Pancreas (tissue), 10 donors: ENCODE results near the gene DUSP28. TPM values are rescaled to one million over a fixed set of nuclear protein-coding genes. Genes with fewer than 3 reads are reported as not detected.

ENCODE experiments used
- ATAC-seq, 4 donors: fragments of 200-7000 bp; cut with Tn5 transposase; one replicate each; pipeline versions ENCODE4 v1.8.0 to v1.9.1; 2020; ENCODE audit warnings: mild to moderate bottlenecking in 4 of 4, moderate library complexity in 4 of 4
- DNase-seq, 6 donors: peaks; one replicate each; pipeline ENCODE4 v3.0.0-alpha.2; 2020
- FAIRE-seq: peaks from 2 replicates; lab custom pipeline; 2012; peaks lifted over from hg19 to GRCh38; lab: Jason Lieb, UNC
- H3K27ac ChIP-seq, 4 donors: fragments of 200-600 bp; sonication (generic); 1 replicate in 3 of 4; 2 replicates in 1 of 4; pipeline versions ENCODE4 v1.5.0 to v1.8.0; 2020
- H3K27me3 ChIP-seq, 4 donors: fragments of 200-600 bp; one replicate each; pipeline ENCODE4 v1.8.0; 2021
- H3K36me3 ChIP-seq, 3 donors: fragments of 200-600 bp; sonication (generic) in 1 of 3; one replicate each; pipeline versions ENCODE4 v1.5.0 to v1.8.0; 2020 to 2021
- H3K4me1 ChIP-seq, 3 donors: fragments of 200-600 bp; one replicate each; pipeline ENCODE4 v1.8.0; 2021
- H3K4me3 ChIP-seq, 4 donors: fragments of 200-600 bp; sonication (generic) in 2 of 4; one replicate each; pipeline versions ENCODE4 v1.5.0 to v1.8.0; 2020 to 2021
- H3K9me3 ChIP-seq, 4 donors: fragments of 200-600 bp; one replicate each; pipeline ENCODE4 v1.8.0; 2021
- WGBS, 2 donors: extraction: QIAGEN DNeasy Blood & Tissue Kit; methylation state at CpG; one replicate each; pipeline ENCODE4 v1.1.7; 2013; 5-methylcytosine and 5-hydroxymethylcytosine counted together
- intact Hi-C, 3 donors: fragments of 100-400 bp; cut with DNase I; formaldehyde crosslinking; loops; one replicate each; pipeline versions ENCODE4 v1.11.1 to v1.14.2; 2022
- polyA plus RNA-seq, 2 donors: library from polyadenylated mRNA; stranded (reverse); fragments of 200-250 nt; gene quantifications; one replicate each; pipeline ENCODE4 v1.2.3, GENCODE V29; 2013
- total RNA-seq, 6 donors: library from RNA; stranded (reverse); fragmentation: NEBNext Ultra II Directional in 4 of 6; extraction: Animal tissue kit (Norgen Biotek cat#: 25700) in 4 of 6; gene quantifications; one replicate each; pipeline versions ENCODE4 v1.2.1 to v1.2.4, GENCODE V29; 2021 to 2023
- TF ChIP-seq, protein P1 (sequence below), 4 donors: fragments of 200-600 bp; sonication (generic) in 3 of 4; IDR thresholded peaks; one replicate each; pipeline versions ENCODE4 v1.5.0 to v1.8.0; 2021; ENCODE audit warnings: antibody characterized with exemption in 4 of 4
- donor health status: healthy with polysubstance abuse.
- donor health status: DM: no; HTN: no; CAD: no; lungs with moderate emphysema.
- donor health status: DM: no; HTN: no; CAD: no.
- donor health status: control.
- donor health status: control.
- donor health status: Bipolar disorder and iron deficiency.
- donor health status: DM: yes; HTN: yes; CAD: no.
- donor health status: DM: no; HTN: no; CAD: no.
- donor health status: DM: no; HTN: no; CAD: no.
- donor health status: DM: yes; HTN: yes; CAD: no.

Gene DUSP28
- total and polyA plus RNA-seq, 8 donors, result 1.6 to 5.0 (median 2.7) TPM

DNA sequence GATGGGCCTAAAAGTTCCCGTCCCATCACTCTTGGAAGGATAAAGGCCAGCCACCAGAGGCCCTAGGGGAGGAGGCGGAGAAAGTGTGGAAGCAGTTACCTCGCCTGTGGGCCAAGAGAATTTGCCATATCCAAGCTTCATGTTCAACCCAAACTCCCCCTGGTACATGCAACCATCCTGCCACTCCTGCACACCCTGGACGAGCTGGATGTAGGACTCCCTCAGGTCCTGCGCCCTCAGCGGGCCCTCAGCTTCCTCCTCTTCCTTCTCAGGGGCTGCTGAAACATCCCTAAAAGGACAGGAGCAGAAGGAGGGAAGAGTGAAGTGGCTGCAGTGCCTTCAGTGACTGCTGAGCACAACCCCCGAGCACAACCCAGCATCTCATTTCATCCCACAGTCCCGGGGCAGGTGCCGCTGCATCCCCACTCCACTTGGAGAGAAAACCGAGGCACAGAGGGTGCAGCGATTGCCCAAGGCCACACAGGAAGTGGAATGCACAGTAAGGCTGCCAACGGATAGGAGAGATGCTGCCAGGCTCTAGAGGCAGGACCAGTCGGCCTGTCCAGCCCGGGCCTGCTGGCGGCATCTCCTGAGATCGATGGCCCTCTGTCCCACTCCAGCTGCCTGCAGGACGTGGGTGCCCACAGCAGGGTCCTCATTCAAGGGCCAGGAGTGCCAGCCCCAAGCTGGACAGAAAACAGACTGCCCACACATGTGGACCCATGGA, 5.2 kb upstream of the DUSP28 start:
- Histone ChIP-seq H3K36me3 (no peaks in the 10 kb centered on the region), H3K4me3 (no peak overlapping the region), H3K9me3 (peaks cover 0 to 2% (median 0%) of the 10 kb centered on the region in 4 donors), H3K4me1 (peaks cover 6 to 13% (median 9%) of the 10 kb centered on the region in 3 donors), H3K27ac (no peak overlapping the region), H3K27me3 (no peaks in the 10 kb centered on the region)
- TF ChIP-seq, protein P1, sequence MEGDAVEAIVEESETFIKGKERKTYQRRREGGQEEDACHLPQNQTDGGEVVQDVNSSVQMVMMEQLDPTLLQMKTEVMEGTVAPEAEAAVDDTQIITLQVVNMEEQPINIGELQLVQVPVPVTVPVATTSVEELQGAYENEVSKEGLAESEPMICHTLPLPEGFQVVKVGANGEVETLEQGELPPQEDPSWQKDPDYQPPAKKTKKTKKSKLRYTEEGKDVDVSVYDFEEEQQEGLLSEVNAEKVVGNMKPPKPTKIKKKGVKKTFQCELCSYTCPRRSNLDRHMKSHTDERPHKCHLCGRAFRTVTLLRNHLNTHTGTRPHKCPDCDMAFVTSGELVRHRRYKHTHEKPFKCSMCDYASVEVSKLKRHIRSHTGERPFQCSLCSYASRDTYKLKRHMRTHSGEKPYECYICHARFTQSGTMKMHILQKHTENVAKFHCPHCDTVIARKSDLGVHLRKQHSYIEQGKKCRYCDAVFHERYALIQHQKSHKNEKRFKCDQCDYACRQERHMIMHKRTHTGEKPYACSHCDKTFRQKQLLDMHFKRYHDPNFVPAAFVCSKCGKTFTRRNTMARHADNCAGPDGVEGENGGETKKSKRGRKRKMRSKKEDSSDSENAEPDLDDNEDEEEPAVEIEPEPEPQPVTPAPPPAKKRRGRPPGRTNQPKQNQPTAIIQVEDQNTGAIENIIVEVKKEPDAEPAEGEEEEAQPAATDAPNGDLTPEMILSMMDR (IDR thresholded peaks at IDR 0.05), result no peak
- intact Hi-C loops, result no loop called here
- WGBS, 2 donors, result 91 to 95% methylated on average over 17 of the region's 17 CpGs
- no peak for ATAC-seq
- FAIRE-seq, result no peak
- peak in 2 of 6 donors; percentile 14 to 16 for DNase-seq

DNA sequence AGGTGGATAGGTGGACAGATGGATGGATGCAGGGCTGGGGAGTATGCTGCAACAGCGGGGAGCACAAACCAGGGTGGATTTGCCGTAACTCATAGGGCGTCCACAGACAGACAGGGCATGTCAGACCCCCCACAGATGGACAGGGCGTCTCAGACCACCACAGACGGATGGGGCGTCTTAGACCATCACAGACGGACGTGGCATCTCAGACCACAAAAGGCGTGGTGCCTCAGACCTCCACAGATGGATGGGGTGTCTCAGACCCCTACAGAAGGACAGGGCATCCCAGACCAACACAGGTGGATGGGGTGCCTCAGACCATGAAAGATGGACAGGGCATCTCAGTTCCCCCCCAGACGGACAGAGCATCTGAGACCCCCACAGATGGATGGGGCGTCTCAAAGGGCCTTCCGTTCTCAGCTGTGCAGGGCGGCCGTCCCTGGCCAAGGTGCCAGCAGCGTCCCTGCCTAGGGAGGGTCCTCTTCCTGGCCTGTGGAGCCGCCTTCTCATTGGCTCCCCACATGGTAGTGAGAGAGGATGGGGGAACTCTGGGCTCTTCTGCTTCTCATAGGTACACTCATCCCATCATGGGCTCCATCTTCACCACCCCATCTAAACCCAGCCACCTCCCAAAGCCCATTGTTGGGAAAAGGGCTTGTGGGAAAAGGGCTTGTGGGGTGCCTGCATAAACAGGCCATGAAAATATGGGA, 4.5 kb upstream of the DUSP28 start:
- Histone ChIP-seq H3K27me3 (no peaks in the 10 kb centered on the region), H3K36me3 (no peaks in the 10 kb centered on the region), H3K4me3 (no peak overlapping the region), H3K9me3 (peaks cover 0 to 2% (median 0%) of the 10 kb centered on the region in 4 donors), H3K27ac (no peak overlapping the region), H3K4me1 (peaks cover 6 to 13% (median 10%) of the 10 kb centered on the region in 3 donors)
- intact Hi-C loops, result no loop called here
- 93 to 95% methylated on average over 16 of the region's 16 CpGs for WGBS, 2 donors
- ATAC-seq (no peak), DNase-seq (peak in 2 of 6 donors; percentile 12 to 22), FAIRE-seq (no peak)
- TF ChIP-seq, protein P1 (IDR thresholded peaks at IDR 0.05), result no peak

DNA sequence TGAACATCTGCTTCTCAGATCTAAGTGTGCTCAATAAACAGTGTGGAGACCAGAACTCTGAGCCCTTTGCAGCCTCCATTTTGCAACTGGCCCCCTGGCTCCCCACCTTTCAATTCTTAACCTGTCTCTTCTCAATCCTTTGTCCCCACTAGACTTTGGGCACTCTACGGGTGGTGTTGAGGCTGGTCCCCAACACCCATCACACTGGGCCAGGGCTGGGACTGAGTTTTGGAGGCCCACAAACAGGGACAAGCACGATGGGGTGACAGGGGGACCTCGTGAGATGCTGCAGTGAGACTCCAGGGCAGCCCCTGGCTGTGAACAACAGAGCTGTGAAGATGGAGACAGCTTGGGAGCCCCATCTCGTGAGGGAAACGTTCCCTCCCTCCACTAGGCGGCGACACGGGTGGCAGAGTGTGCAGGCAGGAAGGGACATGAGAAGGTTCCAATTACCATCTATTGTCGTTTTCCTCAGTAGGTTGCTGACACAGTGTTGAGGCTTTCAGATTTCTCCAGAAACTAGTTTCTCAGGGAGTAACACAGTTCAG, 3.5 kb upstream of the DUSP28 start:
- intact Hi-C loops, result no loop called here
- no peak overlapping the region for H3K4me3 ChIP-seq

DNA sequence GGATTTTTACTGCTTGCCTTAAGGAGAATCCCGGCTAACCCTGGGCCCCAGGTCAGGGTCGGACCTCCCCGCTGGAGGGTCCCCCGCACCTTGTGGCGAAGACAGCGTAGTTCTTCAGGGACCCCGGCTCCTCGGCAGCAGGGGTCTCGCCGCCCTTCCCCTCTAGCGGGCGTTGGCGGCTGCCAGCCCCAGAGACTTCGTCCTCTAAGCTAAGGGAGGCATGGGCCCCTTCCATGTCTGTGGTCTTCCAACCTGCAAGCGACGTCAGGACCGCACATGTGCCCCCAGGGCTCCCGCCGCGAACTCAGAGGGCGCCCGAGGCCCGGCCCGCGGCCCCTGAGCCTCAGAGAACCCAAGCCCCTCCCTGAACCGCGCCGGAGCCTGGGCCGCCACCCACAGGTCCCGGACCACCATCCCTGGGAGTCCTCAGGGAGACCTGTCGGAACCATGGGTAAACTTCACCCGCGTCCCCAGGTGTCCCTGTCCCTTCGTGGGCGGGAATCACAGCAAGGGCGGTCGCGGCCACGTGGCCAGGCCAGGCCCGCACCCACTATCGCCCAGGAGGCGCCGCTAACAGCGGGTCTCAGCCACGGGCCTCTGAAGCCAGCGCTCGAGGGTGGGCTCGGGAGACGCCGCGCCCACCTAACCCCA, 2.9 kb upstream of the DUSP28 start:
- ATAC-seq, result no peak
- H3K27me3 ChIP-seq, result no peaks in the 10 kb centered on the region
- H3K4me1 ChIP-seq, result peaks cover 15 to 19% (median 17%) of the 10 kb centered on the region in 3 donors
- peak in 4 of 6 donors; percentile 26 to 74 (median 45) for DNase-seq
- no peaks in the 10 kb centered on the region for H3K9me3 ChIP-seq
- H3K36me3 ChIP-seq, result no peaks in the 10 kb centered on the region
- FAIRE-seq, result no peak
- H3K27ac ChIP-seq, result no peak overlapping the region
- 46 to 48% methylated on average over 51 of the region's 51 CpGs for WGBS, 2 donors
- intact Hi-C loops, result no loop called here
- TF ChIP-seq, protein P1 (IDR thresholded peaks at IDR 0.05), result no peak
- H3K4me3 ChIP-seq, result peak overlapping the region in 3 of 4 donors; percentile 18 to 46 (median 31)

More for the DNA sequence above, 3.5 kb upstream of the DUSP28 start:
- Histone ChIP-seq H3K36me3 (no peaks in the 10 kb centered on the region), H3K9me3 (no peaks in the 10 kb centered on the region), H3K27me3 (no peaks in the 10 kb centered on the region), H3K4me1 (peaks cover 11 to 15% (median 14%) of the 10 kb centered on the region in 3 donors), H3K27ac (no peak overlapping the region)
- FAIRE-seq, result no peak
- 74% methylated on average over 9 of the region's 9 CpGs for WGBS, 2 donors
- no peak for ATAC-seq
- peak in 5 of 6 donors; percentile 26 to 64 (median 34) for DNase-seq
- TF ChIP-seq, protein P1 (IDR thresholded peaks at IDR 0.05), result no peak
